Right atrium auricular region (tissue), 2 donors: ENCODE results near the gene VEPH1. TPM values are rescaled to one million over a fixed set of nuclear protein-coding genes. Genes with fewer than 3 reads are reported as not detected.

Experiments
- DNase-seq: peaks from one replicate; pipeline ENCODE4 v3.0.0-alpha.2; 2019; ENCODE audit warnings: low spot score
- H3K27ac ChIP-seq, 2 donors: fragments of 200-600 bp; sonication (generic); 1 replicate in 1 of 2; 2 replicates in 1 of 2; pipeline ENCODE4 v1.5.1; 2016 to 2019
- H3K27me3 ChIP-seq, 2 donors: fragments of 200-600 bp; sonication (generic); one replicate each; pipeline versions ENCODE4 v1.5.1 to v1.6.0; 2017 to 2019
- H3K36me3 ChIP-seq: fragments of 200-600 bp; sonication (generic); one replicate; pipeline ENCODE4 v1.5.1; 2016
- H3K4me1 ChIP-seq, 2 donors: fragments of 200-600 bp; sonication (generic); one replicate each; pipeline versions ENCODE4 v1.5.1 to v1.6.0; 2017 to 2019
- H3K4me3 ChIP-seq, 2 donors: fragments of 200-600 bp; sonication (generic); 1 replicate in 1 of 2; 2 replicates in 1 of 2; pipeline ENCODE4 v1.5.1; 2017 to 2019; ENCODE audit warnings: mild to moderate bottlenecking in 1 of 2, moderate library complexity in 1 of 2
- H3K9me3 ChIP-seq, 2 donors: fragments of 200-600 bp; sonication (generic); one replicate each; pipeline ENCODE4 v1.5.1; 2019
- total RNA-seq, 2 donors: library from RNA; depleted of rRNA; stranded (reverse); fragments of >200 nt; gene quantifications; one replicate each; pipeline ENCODE4 v1.1.0, GENCODE V29; 2016
- TF ChIP-seq, protein P1 (sequence below), 2 donors: fragments of 200-600 bp; sonication (generic); IDR thresholded peaks; one replicate each; pipeline ENCODE4 v1.5.1; 2019; ENCODE audit warnings: antibody characterized with exemption in 2 of 2

Gene VEPH1
- total RNA-seq, 2 donors from 2014 or later: 0.48 to 0.86 TPM

DNA sequence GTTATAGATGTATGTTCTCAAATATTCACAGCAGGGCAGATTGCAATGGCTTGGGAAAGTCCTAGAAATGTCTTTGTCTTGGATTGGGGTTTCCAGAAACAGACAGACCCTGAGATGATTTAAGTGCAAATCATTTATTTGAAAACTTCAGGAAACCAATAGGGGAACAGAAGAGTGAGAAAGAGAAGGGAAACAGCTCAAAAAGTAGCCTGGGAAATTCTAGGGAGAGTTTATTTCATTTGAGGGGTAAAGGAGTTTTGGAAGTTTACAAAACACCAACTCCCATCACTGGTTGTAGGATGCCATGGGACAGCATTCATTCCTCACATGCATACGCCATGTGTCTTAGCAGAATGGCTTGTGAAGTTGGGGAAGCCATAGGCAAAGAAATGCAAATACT is 98.8 kb downstream of the VEPH1 start:
- Histone ChIP-seq H3K27ac (no peak overlapping the region), H3K9me3 (no peaks in the 10 kb centered on the region), H3K4me1 (no peaks in the 10 kb centered on the region), H3K27me3 (no peaks in the 10 kb centered on the region), H3K4me3 (no peak overlapping the region), H3K36me3 (no peaks in the 10 kb centered on the region)
- TF ChIP-seq, protein P1, sequence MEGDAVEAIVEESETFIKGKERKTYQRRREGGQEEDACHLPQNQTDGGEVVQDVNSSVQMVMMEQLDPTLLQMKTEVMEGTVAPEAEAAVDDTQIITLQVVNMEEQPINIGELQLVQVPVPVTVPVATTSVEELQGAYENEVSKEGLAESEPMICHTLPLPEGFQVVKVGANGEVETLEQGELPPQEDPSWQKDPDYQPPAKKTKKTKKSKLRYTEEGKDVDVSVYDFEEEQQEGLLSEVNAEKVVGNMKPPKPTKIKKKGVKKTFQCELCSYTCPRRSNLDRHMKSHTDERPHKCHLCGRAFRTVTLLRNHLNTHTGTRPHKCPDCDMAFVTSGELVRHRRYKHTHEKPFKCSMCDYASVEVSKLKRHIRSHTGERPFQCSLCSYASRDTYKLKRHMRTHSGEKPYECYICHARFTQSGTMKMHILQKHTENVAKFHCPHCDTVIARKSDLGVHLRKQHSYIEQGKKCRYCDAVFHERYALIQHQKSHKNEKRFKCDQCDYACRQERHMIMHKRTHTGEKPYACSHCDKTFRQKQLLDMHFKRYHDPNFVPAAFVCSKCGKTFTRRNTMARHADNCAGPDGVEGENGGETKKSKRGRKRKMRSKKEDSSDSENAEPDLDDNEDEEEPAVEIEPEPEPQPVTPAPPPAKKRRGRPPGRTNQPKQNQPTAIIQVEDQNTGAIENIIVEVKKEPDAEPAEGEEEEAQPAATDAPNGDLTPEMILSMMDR (IDR thresholded peaks at IDR 0.05): no peak
- DNase-seq: no peak

DNA sequence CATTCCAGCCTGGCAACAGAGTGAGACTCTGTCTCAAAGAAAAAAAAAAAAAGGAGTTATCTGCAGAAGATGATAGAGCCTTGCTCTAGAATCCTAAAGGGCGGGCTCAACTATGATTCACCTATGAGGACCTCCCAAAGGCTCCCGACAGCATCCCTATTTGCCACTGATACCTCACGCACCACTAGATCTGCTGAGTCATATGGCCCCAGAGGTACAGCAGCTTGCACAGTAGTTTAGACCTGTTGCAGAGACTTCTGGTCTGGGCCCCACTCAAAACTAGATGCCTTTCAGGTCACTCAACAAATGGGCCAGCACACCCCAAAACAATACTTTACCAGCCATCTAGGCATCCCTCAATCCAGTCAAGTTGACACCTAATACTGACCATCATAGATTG is 104.6 kb downstream of the VEPH1 start:
- H3K9me3 ChIP-seq: no peaks in the 10 kb centered on the region
- H3K4me1 ChIP-seq: no peaks in the 10 kb centered on the region
- TF ChIP-seq, protein P1 (IDR thresholded peaks at IDR 0.05): no peak
- no peaks in the 10 kb centered on the region for H3K27me3 ChIP-seq
- H3K4me3 ChIP-seq: no peak overlapping the region
- no peak for DNase-seq
- H3K36me3 ChIP-seq: no peaks in the 10 kb centered on the region
- no peak overlapping the region for H3K27ac ChIP-seq

- Histone ChIP-seq H3K9me3 (no peaks in the 10 kb centered on the region), H3K4me3 (no peak overlapping the region), H3K27ac (no peak overlapping the region), H3K4me1 (no peaks in the 10 kb centered on the region), H3K36me3 (no peaks in the 10 kb centered on the region), H3K27me3 (no peaks in the 10 kb centered on the region)
- DNase-seq: no peak
- TF ChIP-seq, protein P1 (IDR thresholded peaks at IDR 0.05): no peak
These were observed 108.8 kb downstream of the VEPH1 start for GRCh38 chr3:157394411-157394810.

- DNase-seq: no peak
- no peak overlapping the region for H3K4me3 ChIP-seq
- TF ChIP-seq, protein P1 (IDR thresholded peaks at IDR 0.05): no peak
- no peak overlapping the region for H3K27ac ChIP-seq
- no peaks in the 10 kb centered on the region for H3K4me1 ChIP-seq
- no peaks in the 10 kb centered on the region for H3K36me3 ChIP-seq
- H3K27me3 ChIP-seq: no peaks in the 10 kb centered on the region
- H3K9me3 ChIP-seq: no peaks in the 10 kb centered on the region
These were observed 110.1 kb downstream of the VEPH1 start for GRCh38 chr3:157393113-157393512.

GRCh38 chr3:157392104-157392503 is 111.1 kb downstream of the VEPH1 start:
- TF ChIP-seq, protein P1 (IDR thresholded peaks at IDR 0.05): no peak
- Histone ChIP-seq H3K27ac (no peak overlapping the region), H3K4me3 (no peak overlapping the region), H3K27me3 (no peaks in the 10 kb centered on the region), H3K36me3 (no peaks in the 10 kb centered on the region), H3K4me1 (no peaks in the 10 kb centered on the region), H3K9me3 (no peaks in the 10 kb centered on the region)
- DNase-seq: no peak

DNA sequence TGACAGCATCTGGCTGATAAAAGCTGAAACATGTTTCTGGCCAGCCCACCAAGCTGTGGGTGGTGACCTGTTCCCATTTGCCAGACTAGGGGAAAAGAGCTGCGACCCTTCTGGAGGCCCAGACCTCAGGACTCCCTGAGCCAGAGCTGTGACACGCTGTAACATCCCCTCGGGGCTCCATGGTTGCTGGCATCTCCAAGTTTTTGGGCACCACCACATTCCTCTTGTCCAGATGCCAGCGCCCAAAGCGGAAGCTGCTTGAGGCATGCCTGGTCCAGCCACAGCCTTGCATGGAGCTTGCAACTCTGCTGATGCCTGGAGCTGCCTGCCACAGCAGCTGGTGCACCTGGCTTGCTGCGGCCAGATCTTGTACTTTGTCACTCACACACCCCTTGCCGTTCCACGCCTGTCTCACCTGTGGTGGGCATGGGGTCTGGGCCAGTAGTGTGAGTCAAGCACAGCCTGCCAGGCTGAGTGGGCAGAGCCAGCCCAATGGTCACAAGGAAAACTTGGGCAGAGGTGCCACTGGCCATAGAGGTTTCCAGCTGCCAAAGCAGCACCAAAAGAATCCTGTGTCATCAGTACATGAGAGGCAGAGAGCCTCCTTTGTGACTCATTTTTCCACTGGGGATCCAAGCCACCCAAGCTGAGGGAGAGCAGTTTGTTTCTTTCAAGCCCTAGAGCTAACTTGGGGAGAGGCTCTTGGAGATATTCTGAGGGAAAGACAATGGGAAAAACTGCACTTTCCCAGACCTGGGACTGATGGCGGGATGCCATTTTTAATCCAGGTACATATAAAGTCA is 112.3 kb downstream of the VEPH1 start:
- TF ChIP-seq, protein P1 (IDR thresholded peaks at IDR 0.05): no peak
- no peak for DNase-seq

More for the DNA sequence above, 112.3 kb downstream of the VEPH1 start:
- no peaks in the 10 kb centered on the region for H3K36me3 ChIP-seq
- no peak overlapping the region for H3K4me3 ChIP-seq
- H3K27ac ChIP-seq: no peak overlapping the region
- H3K4me1 ChIP-seq: no peaks in the 10 kb centered on the region
- no peaks in the 10 kb centered on the region for H3K9me3 ChIP-seq
- H3K27me3 ChIP-seq: no peaks in the 10 kb centered on the region
